Stomach (tissue), 4 donors: Measurements from ENCODE around the gene PLEKHA5.

Experiments
- EP300 ChIP-seq: sonication (generic); formaldehyde crosslinking; IDR thresholded peaks from one replicate; pipeline ENCODE4 v1.6.1; 2017; ENCODE audit warnings: antibody characterized with exemption
- POLR2A ChIP-seq, 4 donors: fragments of 450-650 bp; IDR thresholded peaks; one replicate each; pipeline ENCODE4 v1.6.1; 2016; ENCODE audit warnings: antibody characterized with exemption in 4 of 4, control low read depth in 2 of 4, mild to moderate bottlenecking in 1 of 4, moderate library complexity in 1 of 4
- POLR2AphosphoS5 ChIP-seq, 3 donors: sonication (generic); formaldehyde crosslinking; IDR thresholded peaks; one replicate each; pipeline ENCODE4 v1.6.1; 2016; ENCODE audit warnings: antibody characterized with exemption in 3 of 3
- TF ChIP-seq, protein P1 (sequence below), 7 experiments: fragments of 450-650 bp in 4 of 7; fragments of 200-600 bp in 3 of 7; sonication (generic) in 3 of 7; IDR thresholded peaks; one replicate each; pipeline ENCODE4 v1.5.1; 2016 to 2019; ENCODE audit warnings: antibody characterized with exemption in 7 of 7, control low read depth in 2 of 7, mild to moderate bottlenecking in 1 of 7

DNA sequence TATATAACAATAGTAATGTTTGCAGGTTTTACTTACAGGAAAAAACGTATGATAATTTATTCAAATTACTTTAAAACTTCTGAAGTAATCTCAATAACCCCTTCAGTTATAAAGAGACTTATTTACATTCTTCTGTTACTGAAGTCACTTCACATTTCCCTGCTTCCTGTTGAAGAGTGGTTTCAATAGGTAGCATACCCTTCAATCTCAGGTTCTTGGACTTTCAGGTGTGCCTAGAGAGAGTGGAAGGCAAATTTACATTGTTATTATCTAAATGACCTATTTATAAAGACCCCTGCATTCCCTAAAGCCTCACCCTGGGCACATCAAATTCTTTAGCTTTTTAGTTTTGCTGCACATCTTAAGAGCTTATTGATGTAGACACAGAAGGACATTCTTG, 172.2 kb downstream of the PLEKHA5 start:
- no peak for TF ChIP-seq POLR2A (IDR thresholded peaks at IDR 0.05)
- no peak for TF ChIP-seq EP300
- no peak for TF ChIP-seq POLR2AphosphoS5 (IDR thresholded peaks at IDR 0.05)
- TF ChIP-seq, protein P1, sequence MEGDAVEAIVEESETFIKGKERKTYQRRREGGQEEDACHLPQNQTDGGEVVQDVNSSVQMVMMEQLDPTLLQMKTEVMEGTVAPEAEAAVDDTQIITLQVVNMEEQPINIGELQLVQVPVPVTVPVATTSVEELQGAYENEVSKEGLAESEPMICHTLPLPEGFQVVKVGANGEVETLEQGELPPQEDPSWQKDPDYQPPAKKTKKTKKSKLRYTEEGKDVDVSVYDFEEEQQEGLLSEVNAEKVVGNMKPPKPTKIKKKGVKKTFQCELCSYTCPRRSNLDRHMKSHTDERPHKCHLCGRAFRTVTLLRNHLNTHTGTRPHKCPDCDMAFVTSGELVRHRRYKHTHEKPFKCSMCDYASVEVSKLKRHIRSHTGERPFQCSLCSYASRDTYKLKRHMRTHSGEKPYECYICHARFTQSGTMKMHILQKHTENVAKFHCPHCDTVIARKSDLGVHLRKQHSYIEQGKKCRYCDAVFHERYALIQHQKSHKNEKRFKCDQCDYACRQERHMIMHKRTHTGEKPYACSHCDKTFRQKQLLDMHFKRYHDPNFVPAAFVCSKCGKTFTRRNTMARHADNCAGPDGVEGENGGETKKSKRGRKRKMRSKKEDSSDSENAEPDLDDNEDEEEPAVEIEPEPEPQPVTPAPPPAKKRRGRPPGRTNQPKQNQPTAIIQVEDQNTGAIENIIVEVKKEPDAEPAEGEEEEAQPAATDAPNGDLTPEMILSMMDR (IDR thresholded peaks at IDR 0.05), result no peak
